NCI-H2227 (cell line): ENCODE measurements around the gene MYCBPAP.
A peak's percentile ranks its signal among the peaks of the same experiment; 100 is the strongest.

Experiments
- DNase-seq: peaks from one replicate; lab custom pipeline; 2025; ENCODE audit not compliant: unreplicated experiment; lab: John Stamatoyannopoulos, UW

The MYCBPAP gene

GRCh38 chr17:50550661-50551432 is 42.6 kb downstream of the MYCBPAP start:
- peak; percentile 91 for DNase-seq

DNA sequence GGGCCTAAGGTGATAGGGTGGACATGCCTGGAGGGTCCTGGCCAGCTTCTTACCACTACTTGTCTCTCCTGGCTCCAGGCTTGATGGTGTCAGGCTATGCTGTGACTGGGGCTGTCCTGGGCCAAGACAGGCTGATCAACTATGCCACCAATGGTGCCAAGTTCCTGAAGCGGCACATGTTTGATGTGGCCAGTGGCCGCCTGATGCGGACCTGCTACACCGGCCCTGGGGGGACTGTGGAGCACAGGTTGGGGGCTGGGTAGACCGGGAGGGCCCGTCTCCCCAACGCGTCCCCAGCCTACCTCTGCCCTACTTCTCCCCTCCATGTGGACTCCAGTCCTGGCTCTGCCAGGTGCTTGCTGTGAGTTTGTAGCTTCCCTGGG is 43.2 kb downstream of the MYCBPAP start:
- DNase-seq, result no peak

DNA sequence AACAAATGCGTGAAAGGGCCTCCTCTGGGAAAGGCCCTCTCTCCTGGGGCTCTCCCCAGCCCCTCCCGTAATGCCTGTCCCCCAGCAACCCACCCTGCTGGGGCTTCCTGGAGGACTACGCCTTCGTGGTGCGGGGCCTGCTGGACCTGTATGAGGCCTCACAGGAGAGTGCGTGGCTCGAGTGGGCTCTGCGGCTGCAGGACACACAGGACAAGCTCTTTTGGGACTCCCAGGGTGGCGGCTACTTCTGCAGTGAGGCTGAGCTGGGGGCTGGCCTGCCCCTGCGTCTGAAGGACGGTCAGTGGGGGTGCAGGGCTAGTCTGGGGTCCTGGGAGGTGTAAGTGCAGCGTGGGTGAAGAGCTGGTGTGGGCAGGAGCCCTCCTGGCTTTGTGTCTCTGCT is 43.6 kb downstream of the MYCBPAP start:
- no peak for DNase-seq

- DNase-seq, result no peak
These were observed 46.0 kb downstream of the MYCBPAP start for GRCh38 chr17:50554201-50554600.

DNA sequence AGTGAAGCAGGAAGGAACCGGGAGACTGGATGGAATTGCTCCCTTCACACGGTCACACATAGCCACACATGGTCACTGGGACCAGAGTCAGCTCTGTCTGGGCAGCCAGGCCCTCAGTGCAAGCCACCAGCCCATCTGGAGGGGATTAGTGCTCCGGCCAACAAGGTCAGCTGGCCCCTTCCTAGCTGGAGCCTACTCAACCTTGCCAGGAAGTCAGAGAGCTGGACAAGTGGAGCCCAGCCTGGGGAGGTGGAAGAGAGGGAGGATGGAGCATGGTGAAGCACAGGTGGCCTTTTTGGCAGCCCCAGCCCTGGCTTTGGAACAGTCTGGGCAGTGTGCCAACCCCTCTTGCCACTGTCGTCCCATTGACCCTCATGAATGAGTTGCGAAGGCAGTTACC is 48.6 kb downstream of the MYCBPAP start:
- DNase-seq, result no peak

DNA sequence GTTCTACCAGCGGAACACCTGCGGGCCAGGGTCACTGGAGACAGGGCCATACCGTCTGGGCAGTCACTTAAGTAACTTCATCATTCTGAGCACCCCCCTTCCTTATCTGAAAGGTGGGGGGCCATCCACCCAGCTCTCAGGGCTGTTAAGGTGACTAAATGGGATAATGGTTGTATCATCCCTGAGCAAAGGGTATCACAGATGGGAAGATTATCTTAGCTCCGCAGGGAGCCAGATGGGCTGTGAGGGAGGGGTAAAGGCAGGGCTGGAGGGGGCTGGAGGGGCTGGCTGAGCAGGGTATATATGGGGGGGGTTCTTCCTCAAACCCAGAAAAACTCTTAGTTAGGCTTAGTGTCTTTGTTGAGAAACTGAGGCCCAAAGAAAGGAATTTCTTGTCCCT is 49.4 kb downstream of the MYCBPAP start:
- no peak for DNase-seq

GRCh38 chr17:50558091-50558490 is 49.9 kb downstream of the MYCBPAP start:
- no peak for DNase-seq

DNA sequence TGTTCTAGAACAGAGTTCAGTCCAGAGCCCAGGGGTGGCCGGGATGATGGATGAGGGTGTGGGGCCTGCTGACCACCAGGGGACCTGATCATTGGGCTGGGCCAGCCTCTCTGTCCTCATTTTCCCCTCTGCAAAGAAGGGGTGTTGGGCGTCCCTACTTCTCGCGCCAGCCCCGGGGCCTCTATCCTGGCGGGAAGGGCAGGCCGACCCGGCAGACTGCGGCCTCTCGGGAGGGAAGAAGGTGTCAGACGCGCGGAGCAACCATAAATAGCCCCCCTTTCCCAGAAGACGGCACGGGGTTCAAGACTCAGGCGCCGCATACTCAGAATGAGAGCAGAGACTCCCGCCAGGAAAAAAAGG is 50.3 kb downstream of the MYCBPAP start:
- DNase-seq, result no peak

DNA sequence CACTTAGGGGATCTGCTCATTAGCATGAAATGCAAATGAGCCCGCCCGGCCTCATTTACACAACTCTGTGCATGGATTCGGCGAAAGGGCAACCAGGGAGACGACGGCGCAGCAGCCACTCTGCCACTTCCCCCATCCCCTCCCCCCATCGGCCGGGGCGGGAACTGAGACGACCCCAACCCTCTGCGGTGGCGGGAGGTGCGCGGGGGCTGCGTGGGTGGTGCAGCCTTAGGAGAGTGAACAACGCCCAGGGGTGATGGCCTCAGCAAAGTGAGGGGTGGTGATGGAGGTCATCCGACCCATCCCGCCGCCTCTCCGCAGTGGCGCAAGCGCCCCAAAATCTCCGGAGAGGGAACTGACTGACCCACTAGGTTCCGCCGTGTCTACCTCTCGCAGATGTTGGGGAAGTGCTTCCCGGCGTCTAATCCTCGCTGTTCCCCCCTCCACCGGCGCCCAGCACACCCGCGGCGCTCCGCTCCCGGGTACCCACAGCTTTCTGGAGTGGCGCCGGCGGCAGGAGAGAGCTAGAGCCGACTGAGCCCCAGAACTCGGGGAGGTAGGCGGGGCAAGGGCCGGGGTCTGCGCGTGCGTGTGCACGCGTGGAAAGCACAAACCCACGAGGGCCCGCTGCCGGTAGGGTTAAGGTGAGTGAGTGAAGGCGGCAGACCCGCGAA is 50.8 kb downstream of the MYCBPAP start:
- DNase-seq, result no peak

GRCh38 chr17:50559674-50560184 is 51.5 kb downstream of the MYCBPAP start:
- peak; percentile 78 for DNase-seq

DNA sequence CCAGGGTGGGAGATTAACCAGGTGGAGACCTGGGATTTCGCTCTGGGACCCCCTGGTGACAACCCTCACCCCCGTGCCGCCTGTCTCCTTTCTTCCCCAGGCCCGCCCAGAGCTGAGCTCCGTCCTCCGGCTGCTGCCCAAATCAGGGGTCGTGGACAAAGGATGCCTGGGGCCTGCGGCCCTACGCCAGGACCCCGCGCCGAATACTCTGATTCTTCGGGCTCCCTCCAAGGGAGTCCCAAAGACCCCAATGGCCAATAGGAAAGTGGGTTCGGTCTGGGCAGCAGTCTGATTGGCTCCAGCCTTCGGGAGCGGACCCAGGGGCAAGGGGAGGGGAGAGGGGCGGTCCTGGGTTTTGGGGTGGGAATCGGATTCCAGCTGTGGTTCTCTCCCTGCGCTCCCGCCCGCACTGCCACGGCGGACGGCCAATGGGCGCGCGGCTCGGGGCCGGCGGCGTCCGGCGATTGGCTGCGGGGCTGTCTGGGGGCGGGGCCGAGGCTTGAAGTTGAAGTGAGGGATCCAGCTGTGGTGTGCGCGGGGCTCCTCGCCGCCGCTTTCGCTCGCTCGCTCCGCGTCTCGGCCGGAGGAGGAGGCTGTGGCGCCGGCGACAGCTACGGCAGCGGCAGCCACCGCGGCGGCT is 52.1 kb downstream of the MYCBPAP start, which contains the start of gene CACNA1G:
CACNA1G (plus strand) TSS at position 531 of the 640 bp plus-strand sequence. CDS start 745 bp downstream, outside the sequence.
- peak; percentile 95 for DNase-seq

DNA sequence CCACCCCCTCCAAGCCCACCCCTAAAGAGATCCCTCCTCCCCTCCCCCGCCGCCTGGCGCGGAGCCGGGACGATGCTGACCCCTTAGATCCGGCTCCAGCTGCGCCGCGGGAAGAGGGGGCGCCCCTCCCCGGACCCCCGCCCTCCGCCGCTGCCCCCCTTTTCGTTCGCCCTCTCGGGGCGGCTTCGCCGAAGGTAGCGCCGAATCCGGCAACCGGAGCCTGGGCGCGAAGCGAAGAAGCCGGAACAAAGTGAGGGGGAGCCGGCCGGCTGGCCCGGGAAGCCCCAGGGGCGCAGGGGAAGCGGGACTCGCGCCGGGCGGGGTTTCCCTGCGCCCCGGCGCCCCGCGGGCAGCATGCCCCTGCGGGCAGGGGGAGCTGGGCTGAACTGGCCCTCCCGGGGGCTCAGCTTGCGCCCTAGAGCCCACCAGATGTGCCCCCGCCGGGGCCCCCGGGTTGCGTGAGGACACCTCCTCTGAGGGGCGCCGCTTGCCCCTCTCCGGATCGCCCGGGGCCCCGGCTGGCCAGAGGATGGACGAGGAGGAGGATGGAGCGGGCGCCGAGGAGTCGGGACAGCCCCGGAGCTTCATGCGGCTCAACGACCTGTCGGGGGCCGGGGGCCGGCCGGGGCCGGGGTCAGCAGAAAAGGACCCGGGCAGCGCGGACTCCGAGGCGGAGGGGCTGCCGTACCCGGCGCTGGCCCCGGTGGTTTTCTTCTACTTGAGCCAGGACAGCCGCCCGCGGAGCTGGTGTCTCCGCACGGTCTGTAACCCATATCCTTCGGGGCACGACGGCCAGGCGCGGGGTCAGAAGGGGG is 52.9 kb downstream of the MYCBPAP start:
- no peak for DNase-seq

DNA sequence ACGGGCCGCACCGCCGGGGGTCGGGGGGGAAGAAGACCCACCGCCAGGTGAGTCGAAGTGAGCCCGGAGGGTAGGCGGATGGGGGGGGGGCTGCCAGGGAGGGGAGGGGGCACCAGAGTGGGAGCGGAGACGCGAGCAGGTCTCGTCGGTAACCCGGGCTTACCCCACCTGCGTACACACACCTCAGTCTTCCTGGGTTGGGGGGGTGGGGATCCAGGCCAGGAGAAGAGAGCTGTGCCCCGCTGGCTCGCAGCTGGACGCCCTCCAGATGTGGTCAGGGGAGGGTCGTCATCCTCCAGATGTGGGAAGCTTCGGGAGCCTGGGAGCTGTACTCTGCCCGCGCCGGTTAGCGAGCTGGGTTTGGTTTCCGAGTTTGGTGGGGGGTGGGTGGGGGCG is 53.5 kb downstream of the MYCBPAP start:
- DNase-seq, result no peak

- DNase-seq, result no peak
These were observed 54.2 kb downstream of the MYCBPAP start for GRCh38 chr17:50562242-50563091.

DNA sequence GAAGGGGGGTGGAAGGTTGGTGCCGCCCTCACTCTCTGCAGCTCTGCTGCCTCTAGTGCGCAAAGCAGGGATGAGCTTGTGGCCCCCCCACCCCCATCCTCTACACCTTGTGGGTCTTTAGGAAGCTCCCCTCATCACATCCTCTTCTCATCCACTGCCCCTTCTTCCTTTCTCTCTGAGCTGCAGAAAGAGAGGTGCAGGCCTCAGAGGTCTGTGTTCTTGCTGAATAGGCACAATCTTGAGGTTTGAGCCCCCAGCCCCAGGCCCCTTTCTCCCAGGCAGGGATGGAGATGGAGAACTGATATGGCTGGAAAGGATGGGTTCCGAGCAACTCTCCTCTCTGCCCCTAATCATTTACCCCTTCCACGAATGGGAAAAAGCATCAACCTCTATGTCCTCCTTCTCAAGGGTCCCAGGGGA is 54.9 kb downstream of the MYCBPAP start:
- no peak for DNase-seq

DNA sequence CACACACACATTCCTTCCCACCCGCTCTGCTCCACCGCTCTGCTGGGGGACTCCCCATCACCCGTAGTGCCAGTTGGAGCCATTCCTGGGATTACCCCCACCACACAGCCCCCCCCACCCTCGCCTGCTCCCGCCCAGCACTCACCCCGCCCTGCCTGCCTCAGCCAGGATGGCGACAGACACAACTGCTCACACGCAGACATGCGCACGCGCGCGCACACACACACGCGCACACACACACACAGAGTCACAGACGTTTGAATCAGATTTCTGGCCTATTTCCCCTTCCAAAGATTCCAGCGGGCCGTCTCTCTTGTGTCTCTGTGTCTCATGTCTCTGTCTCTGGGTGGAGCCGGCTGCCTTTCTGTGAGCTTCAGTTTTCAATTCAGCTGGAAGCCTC is 56.7 kb downstream of the MYCBPAP start:
- DNase-seq, result peak; percentile 41

GRCh38 chr17:50565402-50566350 is 57.4 kb downstream of the MYCBPAP start:
- DNase-seq, result peak; percentile 91

DNA sequence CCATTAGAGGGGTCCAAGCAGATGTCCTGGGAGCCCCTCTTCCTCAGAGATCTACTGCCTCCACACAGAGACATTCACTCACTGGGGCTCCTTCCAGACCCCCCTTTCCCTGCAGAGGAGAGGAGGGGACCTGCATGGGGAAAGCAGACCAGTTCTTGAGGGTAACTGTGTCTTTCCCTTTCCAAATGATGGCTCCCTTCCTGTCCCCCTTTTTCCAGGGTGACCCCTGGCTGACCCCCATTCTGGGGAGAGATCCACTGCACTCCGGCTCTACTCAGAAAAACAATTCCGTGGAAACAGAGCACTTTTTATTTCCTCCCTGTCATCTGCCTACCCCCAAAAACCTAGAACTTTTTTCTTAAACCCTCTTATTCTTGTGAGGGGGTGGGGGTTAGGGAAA is 58.6 kb downstream of the MYCBPAP start:
- DNase-seq, result no peak

- no peak for DNase-seq
These were observed 60.4 kb downstream of the MYCBPAP start for GRCh38 chr17:50568659-50569058.
